GM12878 (cell line): ENCODE measurements around the gene PARD6A. TPM values are rescaled to one million over a fixed set of nuclear protein-coding genes. Genes with fewer than 3 reads are reported as not detected.
A peak's percentile ranks its signal among the peaks of the same experiment; 100 is the strongest.

ENCODE experiments used
- ATAC-seq: fragments of 200-7000 bp; cut with Tn5 transposase; 3 replicates; pipeline ENCODE4 v1.9.1; 2020; ENCODE audit warnings: mild to moderate bottlenecking, moderate library complexity
- BruUV-seq: library from RNA; stranded (reverse); fragments of 400-500 nt; replicated peaks from 2 replicates; lab custom pipeline; 2021; lab: Mats Ljungman, UMichigan
- CTCF ChIA-PET: fragments of 300-600 bp; sonication (Branson Sonifier 250); formaldehyde crosslinking; extraction: SDS; loops from one replicate; lab custom pipeline; 2021; ENCODE audit warnings: inconsistent platforms; lab: Yijun Ruan, JAX
- POLR2A ChIA-PET: fragments of 350-600 bp; formaldehyde crosslinking; extraction: SDS; loops from one replicate; lab custom pipeline; 2021; ENCODE audit warnings: inconsistent platforms; lab: Charles Lee
- RAD21 ChIA-PET: fragments of 300-600 bp; sonication (Branson Sonifier 250); formaldehyde crosslinking; loops from one replicate; lab custom pipeline; 2023; ENCODE audit warnings: antibody characterized with exemption; ENCODE audit not compliant: unreplicated experiment; lab: Charles Lee
- SMC1A ChIA-PET: fragments of 300-600 bp; sonication (Branson Sonifier 250); formaldehyde crosslinking; loops from one replicate; lab custom pipeline; 2023; ENCODE audit not compliant: unreplicated experiment, uncharacterized antibody; lab: Charles Lee
- DNase-seq: peaks from one replicate; pipeline ENCODE4 v3.0.0-alpha.2; 2011; ENCODE audit warnings: low read depth, low spot score
- FAIRE-seq: peaks from 3 replicates; lab custom pipeline; 2011; peaks lifted over from hg19 to GRCh38; lab: Jason Lieb, UNC
- H2AFZ ChIP-seq: 2 replicates; pipeline ENCODE4 v1.6.0; 2011; ENCODE audit warnings: low read depth, low read length, control low read depth; ENCODE audit not compliant: control insufficient read depth
- H3K27ac ChIP-seq: 2 replicates; pipeline ENCODE4 v1.5.1; 2011; ENCODE audit warnings: control low read depth; ENCODE audit not compliant: control insufficient read depth, insufficient read depth
- H3K27me3 ChIP-seq, 2 experiments: replicated peaks in 1 of 2; 2 replicates each; pipeline versions ENCODE4 v1.6.0 to v1.6.1; 2011; ENCODE audit warnings: low read length in 1 of 2; ENCODE audit not compliant: control insufficient read depth in 2 of 2, insufficient read depth in 2 of 2
- H3K36me3 ChIP-seq, 2 experiments: 2 replicates each; pipeline ENCODE4 v1.5.1; 2011; ENCODE audit warnings: low read length in 1 of 2; ENCODE audit not compliant: control insufficient read depth in 2 of 2, insufficient read depth in 2 of 2
- H3K4me1 ChIP-seq: 2 replicates; pipeline ENCODE4 v1.6.1; 2011; ENCODE audit warnings: mild to moderate bottlenecking, low read length, moderate library complexity, mixed read lengths; ENCODE audit not compliant: control insufficient read depth, insufficient read depth
- H3K4me2 ChIP-seq: 2 replicates; pipeline ENCODE4 v1.6.0; 2011; ENCODE audit warnings: control low read depth; ENCODE audit not compliant: control insufficient read depth, insufficient read depth
- H3K4me3 ChIP-seq: fragments of 200-600 bp; sonication (generic); 2 replicates; pipeline ENCODE4 v1.5.1; 2016
- H3K79me2 ChIP-seq: 2 replicates; pipeline ENCODE4 v1.6.0; 2011; ENCODE audit warnings: low read length; ENCODE audit not compliant: control insufficient read depth, insufficient read depth
- H3K9ac ChIP-seq: 2 replicates; pipeline ENCODE4 v1.8.0; 2011; ENCODE audit warnings: low read length, control low read depth, mixed read lengths; ENCODE audit not compliant: control insufficient read depth, insufficient read depth
- H3K9me3 ChIP-seq: replicated peaks from 3 replicates; pipeline ENCODE4 v1.5.1; 2011; ENCODE audit warnings: mild to moderate bottlenecking, low read length; ENCODE audit not compliant: control insufficient read depth, insufficient read depth
- H4K20me1 ChIP-seq: 2 replicates; pipeline ENCODE4 v1.6.0; 2011; ENCODE audit not compliant: control insufficient read depth, insufficient read depth
- BACH1 ChIP-seq: fragments of 450-650 bp; IDR thresholded peaks from 2 replicates; pipeline ENCODE4 v1.6.1; 2017; ENCODE audit warnings: mild to moderate bottlenecking, borderline replicate concordance
- CHD2 ChIP-seq: IDR thresholded peaks from 2 replicates; pipeline ENCODE4 v1.6.1; 2011; ENCODE audit warnings: low read depth, low read length, improper control_type of control experiment, borderline replicate concordance
- EGR1 ChIP-seq, 2 experiments: IDR thresholded peaks; 1 replicate in 1 of 2; 2 replicates in 1 of 2; pipeline ENCODE4 v1.6.1; 2011 to 2012; ENCODE audit warnings: low read depth in 2 of 2, low read length in 2 of 2, borderline replicate concordance in 1 of 2, mild to moderate bottlenecking in 1 of 2, moderate library complexity in 1 of 2
- GATAD2B ChIP-seq: fragments of 450-650 bp; conservative IDR thresholded peaks from 2 replicates; pipeline ENCODE4 v1.6.1; 2017; ENCODE audit warnings: low read depth, mild to moderate bottlenecking, moderate library complexity
- HCFC1 ChIP-seq: fragments of 150-350 bp; IDR thresholded peaks from 2 replicates; pipeline ENCODE4 v1.6.1; 2014; ENCODE audit warnings: low read length
- KLF5 ChIP-seq: fragments of 450-650 bp; IDR thresholded peaks from 2 replicates; pipeline ENCODE4 v1.6.1; 2014; ENCODE audit warnings: mild to moderate bottlenecking; ENCODE audit not compliant: partially characterized antibody
- MEF2B ChIP-seq: fragments of 450-650 bp; IDR thresholded peaks from 2 replicates; pipeline ENCODE4 v1.6.1; 2018; ENCODE audit warnings: mild to moderate bottlenecking, moderate library complexity; ENCODE audit not compliant: partially characterized antibody, poor library complexity, severe bottlenecking
- RB1 ChIP-seq: fragments of 450-650 bp; formaldehyde crosslinking; IDR thresholded peaks from 2 replicates; pipeline ENCODE4 v1.6.1; 2017; ENCODE audit warnings: mild to moderate bottlenecking, borderline replicate concordance
- SIX5 ChIP-seq: IDR thresholded peaks from 2 replicates; pipeline ENCODE4 v1.6.1; 2011; ENCODE audit warnings: mild to moderate bottlenecking, low read depth, low read length, moderate library complexity; ENCODE audit not compliant: severe bottlenecking
- ZNF24 ChIP-seq: fragments of 450-650 bp; IDR thresholded peaks from 2 replicates; pipeline ENCODE4 v1.6.1; 2017; ENCODE audit warnings: antibody characterized with exemption, mild to moderate bottlenecking
- ZNF384 ChIP-seq: IDR thresholded peaks from 2 replicates; pipeline ENCODE4 v1.6.1; 2012; ENCODE audit warnings: low read depth, mild to moderate bottlenecking, low read length, improper control_type of control experiment, borderline replicate concordance
- WGBS: methylation state at CpG from one replicate; pipeline ENCODE4 v1.1.6; 2016; ENCODE audit warnings: low lambda C conversion rate; ENCODE audit not compliant: insufficient replicate concordance, insufficient coverage; ENCODE audit errors: missing lambda C conversion rate; 5-methylcytosine and 5-hydroxymethylcytosine counted together
- in situ Hi-C: fragments of 300-500 bp; cut with MboI; formaldehyde crosslinking; loops from 9 replicates; pipeline ENCODE4 v1.14.3; 2018; ENCODE audit warnings: mixed read lengths
- intact Hi-C: fragments of 100-400 bp; cut with micrococcal nuclease; formaldehyde crosslinking; loops from one replicate; pipeline ENCODE4 v1.14.2; 2022; ENCODE audit not compliant: unreplicated experiment
- polyA plus RNA-seq, 11 experiments: library from polyadenylated mRNA; depleted of rRNA in 4 of 11; unstranded in 6 of 11; stranded (reverse) in 5 of 11; fragments of >200 nt; fragmentation: Nextera tagmentation in 4 of 11; fragmentation: Illumina TruSeq in 1 of 11; extraction: Ambion mirVana in 4 of 11; extraction: Trizol in 1 of 11; gene quantifications; 1 replicate in 1 of 11; 2 replicates in 10 of 11; pipeline versions ENCODE4 v1.2.1 to v1.2.3, GENCODE V29; 2011 to 2016; ENCODE audit warnings: inconsistent platforms in 2 of 11, missing spikeins in 2 of 11, low read depth in 1 of 11
- total RNA-seq, 4 experiments: library from RNA; depleted of rRNA in 3 of 4; stranded (reverse); fragments of >200 nt in 3 of 4; fragmentation: Illumina TruSeq in 1 of 4; extraction: Trizol in 1 of 4; gene quantifications; 2 replicates each; pipeline versions ENCODE4 v1.2.1 to v1.2.3, GENCODE V29; 2013 to 2021
- TF ChIP-seq, protein P1 (sequence below): fragments of 150-350 bp; IDR thresholded peaks from 2 replicates; pipeline ENCODE4 v1.6.1; 2016; ENCODE audit warnings: low read depth, low read length
- TF ChIP-seq, protein P2 (sequence below): fragments of 450-650 bp; IDR thresholded peaks from 2 replicates; pipeline ENCODE4 v1.6.1; 2017; ENCODE audit warnings: borderline replicate concordance

PARD6A gene
- total and polyA plus RNA-seq, 10 of the 15 experiments (the other 5 are each of a cell fraction or from before 2014, with no cell fraction given) = 0.42 to 10.1 (median 4.4) TPM

DNA sequence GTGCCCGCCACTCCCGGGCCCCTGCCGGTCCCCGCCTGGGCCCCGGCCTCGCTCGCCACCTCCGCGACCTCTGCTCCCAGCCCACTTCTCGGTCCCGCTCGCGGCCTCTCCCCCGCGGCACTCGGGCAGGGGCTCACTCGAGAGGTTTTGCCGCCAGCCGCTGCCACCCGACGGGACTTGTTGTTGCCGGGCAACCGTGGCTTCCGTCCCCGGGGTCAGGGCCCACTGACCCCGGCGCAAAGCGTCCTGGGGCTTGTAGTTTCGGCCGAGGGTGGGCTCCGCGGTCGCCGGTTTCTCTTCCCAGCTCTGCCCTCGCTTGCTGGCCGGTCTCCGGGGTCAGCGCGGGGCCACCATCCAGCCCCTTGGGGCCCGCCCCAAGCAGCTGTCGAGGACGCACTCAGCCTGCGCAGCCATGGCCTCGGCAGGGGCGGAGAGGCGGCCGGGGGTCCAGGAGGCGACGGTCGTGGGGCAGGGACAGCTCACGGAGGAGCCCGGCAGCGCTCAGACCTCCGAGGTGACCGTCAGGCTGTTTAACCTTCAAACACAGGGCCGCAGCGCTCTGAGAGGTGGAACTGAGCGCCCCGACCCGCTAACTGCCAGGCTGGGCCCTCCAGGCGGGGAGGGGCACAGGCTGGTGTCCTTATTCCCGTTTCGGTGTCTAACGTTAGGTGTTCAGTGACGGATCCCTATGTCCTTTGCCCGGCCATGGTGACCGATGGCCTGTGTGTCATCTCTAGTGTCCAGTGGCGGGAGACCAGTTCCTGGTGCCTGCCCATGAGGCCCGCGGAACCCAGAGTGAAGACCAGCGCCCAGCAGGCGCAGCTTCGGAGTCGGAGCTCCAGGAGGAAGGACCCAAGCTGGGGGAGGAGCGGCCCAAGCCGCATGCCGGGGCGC, 6.0 kb downstream of the PARD6A start, which contains the start of the genes C16orf86 and ENKD1 (continued):
- TF ChIP-seq ZNF384 (no peak), KLF5 (peak; percentile 73), SIX5 (peak; percentile 88), BACH1 (peak; percentile 31; the same call in 1 of the 2 replicates), HCFC1 (peak; percentile 94), RB1 (peak; percentile 77; the same call in 1 of the 2 replicates)

DNA sequence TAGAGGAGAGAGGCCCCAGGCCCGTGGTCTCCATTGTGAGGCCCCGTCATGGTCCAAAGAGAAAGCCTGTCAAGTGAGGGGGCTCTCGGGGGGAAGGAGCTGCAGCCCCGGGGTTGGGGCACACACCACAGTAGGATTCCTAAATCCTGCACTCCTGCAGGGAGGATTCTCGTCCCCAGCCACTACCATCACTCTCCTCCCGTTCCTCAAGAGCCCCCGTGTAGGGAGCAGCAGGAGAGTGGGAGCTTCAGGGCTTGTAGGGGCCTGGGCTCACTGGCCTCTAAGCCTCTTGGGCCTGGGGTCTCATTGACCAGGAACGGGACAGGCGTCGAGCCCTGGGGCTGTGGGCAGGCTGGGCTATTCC, 6.7 kb downstream of the PARD6A start:
- H3K9me3 ChIP-seq = no peaks in the 10 kb centered on the region
- peak overlapping the region; percentile 76 for H2AFZ ChIP-seq
- no peak; the same call in 2 of the 3 replicates for ATAC-seq
- 6% methylated on average over 8 of the region's 10 CpGs for WGBS
- ChIA-PET RAD21 (interaction anchor here (0.7 to 3.1 kb wide), 11 partner anchors 22 to 268 kb away, joined by 3 to 27 read pairs (median 5); partner anchors contain the start of genes ATP6V0D1, CARMIL2 and GFOD2), POLR2A (interaction anchor here (0.5 to 1.3 kb wide), 7 partner anchors 15 to 347 kb away, joined by 3 to 12 read pairs (median 4); partner anchors contain the start of gene GFOD2), SMC1A (interaction anchor here (0.6 to 3.0 kb wide), 11 partner anchors 9 to 186 kb away, joined by 3 to 20 read pairs (median 4); partner anchors contain the start of genes ATP6V0D1 and RIPOR1), CTCF (interaction anchor here (0.6 to 11.9 kb wide), 27 partner anchors 9 to 268 kb away, joined by 3 to 196 read pairs (median 3); partner anchors contain the start of genes ATP6V0D1, CARMIL2 and RANBP10)
- peak overlapping the region; percentile 61; the same call in 1 of the 2 replicates for H3K9ac ChIP-seq
- intact Hi-C loops (loop anchor here (5.0 kb wide), 1 partner anchor 175 kb away; no protein-coding TSS in a partner anchor), in situ Hi-C loops (no loop called here)
- H3K4me1 ChIP-seq = peaks cover 30% of the 10 kb centered on the region
- BruUV-seq = no TSS peak
- no peaks in the 10 kb centered on the region for H3K79me2 ChIP-seq
- H3K4me3 ChIP-seq = peak overlapping the region; percentile 88; the same call in 1 of the 2 replicates
- H3K27ac ChIP-seq = peak overlapping the region; percentile 18; the same call in 1 of the 2 replicates
- H3K4me2 ChIP-seq = peak overlapping the region; percentile 95
- no peak for FAIRE-seq
- DNase-seq = no peak
- no peaks in the 10 kb centered on the region for H3K36me3 ChIP-seq
- no peaks in the 10 kb centered on the region for H4K20me1 ChIP-seq
- no peaks in the 10 kb centered on the region for H3K27me3 ChIP-seq
- TF ChIP-seq CHD2 (no peak), HCFC1 (no peak), EGR1 (IDR thresholded peaks at IDR 0.05; ENCODE audit: borderline replicate concordance in 1 of 2, low read depth in 2 of 2, low read length in 2 of 2) (no peak), MEF2B (no peak), ZNF24 (no peak), GATAD2B (no peak)
- TF ChIP-seq, protein P1, sequence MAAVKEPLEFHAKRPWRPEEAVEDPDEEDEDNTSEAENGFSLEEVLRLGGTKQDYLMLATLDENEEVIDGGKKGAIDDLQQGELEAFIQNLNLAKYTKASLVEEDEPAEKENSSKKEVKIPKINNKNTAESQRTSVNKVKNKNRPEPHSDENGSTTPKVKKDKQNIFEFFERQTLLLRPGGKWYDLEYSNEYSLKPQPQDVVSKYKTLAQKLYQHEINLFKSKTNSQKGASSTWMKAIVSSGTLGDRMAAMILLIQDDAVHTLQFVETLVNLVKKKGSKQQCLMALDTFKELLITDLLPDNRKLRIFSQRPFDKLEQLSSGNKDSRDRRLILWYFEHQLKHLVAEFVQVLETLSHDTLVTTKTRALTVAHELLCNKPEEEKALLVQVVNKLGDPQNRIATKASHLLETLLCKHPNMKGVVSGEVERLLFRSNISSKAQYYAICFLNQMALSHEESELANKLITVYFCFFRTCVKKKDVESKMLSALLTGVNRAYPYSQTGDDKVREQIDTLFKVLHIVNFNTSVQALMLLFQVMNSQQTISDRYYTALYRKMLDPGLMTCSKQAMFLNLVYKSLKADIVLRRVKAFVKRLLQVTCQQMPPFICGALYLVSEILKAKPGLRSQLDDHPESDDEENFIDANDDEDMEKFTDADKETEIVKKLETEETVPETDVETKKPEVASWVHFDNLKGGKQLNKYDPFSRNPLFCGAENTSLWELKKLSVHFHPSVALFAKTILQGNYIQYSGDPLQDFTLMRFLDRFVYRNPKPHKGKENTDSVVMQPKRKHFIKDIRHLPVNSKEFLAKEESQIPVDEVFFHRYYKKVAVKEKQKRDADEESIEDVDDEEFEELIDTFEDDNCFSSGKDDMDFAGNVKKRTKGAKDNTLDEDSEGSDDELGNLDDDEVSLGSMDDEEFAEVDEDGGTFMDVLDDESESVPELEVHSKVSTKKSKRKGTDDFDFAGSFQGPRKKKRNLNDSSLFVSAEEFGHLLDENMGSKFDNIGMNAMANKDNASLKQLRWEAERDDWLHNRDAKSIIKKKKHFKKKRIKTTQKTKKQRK = no peak
- TF ChIP-seq, protein P2, sequence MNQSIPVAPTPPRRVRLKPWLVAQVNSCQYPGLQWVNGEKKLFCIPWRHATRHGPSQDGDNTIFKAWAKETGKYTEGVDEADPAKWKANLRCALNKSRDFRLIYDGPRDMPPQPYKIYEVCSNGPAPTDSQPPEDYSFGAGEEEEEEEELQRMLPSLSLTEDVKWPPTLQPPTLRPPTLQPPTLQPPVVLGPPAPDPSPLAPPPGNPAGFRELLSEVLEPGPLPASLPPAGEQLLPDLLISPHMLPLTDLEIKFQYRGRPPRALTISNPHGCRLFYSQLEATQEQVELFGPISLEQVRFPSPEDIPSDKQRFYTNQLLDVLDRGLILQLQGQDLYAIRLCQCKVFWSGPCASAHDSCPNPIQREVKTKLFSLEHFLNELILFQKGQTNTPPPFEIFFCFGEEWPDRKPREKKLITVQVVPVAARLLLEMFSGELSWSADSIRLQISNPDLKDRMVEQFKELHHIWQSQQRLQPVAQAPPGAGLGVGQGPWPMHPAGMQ = no peak
